SK-N-SH treated with all-trans-retinoic acid at 6 μM for 48 hours (cell line): Measurements from ENCODE around the gene SIRPA.

Experiments used
- ARNTL ChIP-seq: fragments of 450-650 bp; formaldehyde crosslinking; IDR thresholded peaks from 2 replicates; pipeline ENCODE4 v1.5.0; 2020; ENCODE audit warnings: low read depth, mild to moderate bottlenecking, moderate library complexity, borderline replicate concordance
- TCF4 ChIP-seq: fragments of 250-450 bp; sonication (Bioruptor Pico); IDR thresholded peaks from 2 replicates; pipeline ENCODE4 v1.8.0; 2021; ENCODE audit warnings: mild to moderate bottlenecking, moderate library complexity, borderline replicate concordance
- ZNF565 ChIP-seq: fragments of 450-650 bp; formaldehyde crosslinking; conservative IDR thresholded peaks from 2 replicates; pipeline ENCODE4 v1.5.0; 2020; ENCODE audit warnings: low read depth, mild to moderate bottlenecking, moderate library complexity
- ZNF8 ChIP-seq: fragments of 450-650 bp; formaldehyde crosslinking; IDR thresholded peaks from 2 replicates; pipeline ENCODE4 v1.5.0; 2020; ENCODE audit warnings: mild to moderate bottlenecking, moderate library complexity
- TF ChIP-seq, protein P1 (sequence below): fragments of 250-450 bp; sonication (Bioruptor Pico); IDR thresholded peaks from 2 replicates; pipeline ENCODE4 v1.5.1; 2020; ENCODE audit warnings: low read depth, mild to moderate bottlenecking, moderate library complexity
- TF ChIP-seq, protein P2 (sequence below): fragments of 250-450 bp; sonication (Bioruptor Pico); IDR thresholded peaks from 2 replicates; pipeline ENCODE4 v1.8.0; 2020; ENCODE audit warnings: mild to moderate bottlenecking, moderate library complexity, borderline replicate concordance

DNA sequence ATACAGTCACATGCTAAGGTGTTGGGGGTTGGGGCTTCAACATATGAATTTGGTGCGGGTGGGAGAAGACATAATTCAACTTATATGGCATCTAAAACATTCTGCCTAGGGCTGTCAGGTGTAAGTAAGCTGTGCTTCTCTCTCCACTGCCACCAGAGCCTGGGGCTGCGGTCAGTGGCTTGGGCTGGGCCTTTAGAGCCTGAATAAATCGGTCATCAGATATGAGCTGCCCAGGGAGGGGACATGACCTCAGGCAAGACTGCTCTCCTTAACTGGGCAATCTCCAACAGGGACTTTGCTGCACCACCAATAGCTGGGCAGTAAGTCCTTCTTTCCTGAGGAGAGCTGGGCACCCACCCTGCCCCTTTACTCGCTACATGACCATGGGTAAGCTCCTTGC lies 24.9 kb upstream of the SIRPA start:
- no peak for TF ChIP-seq ZNF8
- no peak for TF ChIP-seq ARNTL (CRISPR knock-in tag)
- TF ChIP-seq ZNF565 (CRISPR knock-in tag) = no peak
- TF ChIP-seq TCF4 = no peak
- TF ChIP-seq, protein P1, sequence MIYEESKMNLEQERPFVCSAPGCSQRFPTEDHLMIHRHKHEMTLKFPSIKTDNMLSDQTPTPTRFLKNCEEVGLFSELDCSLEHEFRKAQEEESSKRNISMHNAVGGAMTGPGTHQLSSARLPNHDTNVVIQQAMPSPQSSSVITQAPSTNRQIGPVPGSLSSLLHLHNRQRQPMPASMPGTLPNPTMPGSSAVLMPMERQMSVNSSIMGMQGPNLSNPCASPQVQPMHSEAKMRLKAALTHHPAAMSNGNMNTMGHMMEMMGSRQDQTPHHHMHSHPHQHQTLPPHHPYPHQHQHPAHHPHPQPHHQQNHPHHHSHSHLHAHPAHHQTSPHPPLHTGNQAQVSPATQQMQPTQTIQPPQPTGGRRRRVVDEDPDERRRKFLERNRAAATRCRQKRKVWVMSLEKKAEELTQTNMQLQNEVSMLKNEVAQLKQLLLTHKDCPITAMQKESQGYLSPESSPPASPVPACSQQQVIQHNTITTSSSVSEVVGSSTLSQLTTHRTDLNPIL (CRISPR knock-in tag) = no peak
- TF ChIP-seq, protein P2, sequence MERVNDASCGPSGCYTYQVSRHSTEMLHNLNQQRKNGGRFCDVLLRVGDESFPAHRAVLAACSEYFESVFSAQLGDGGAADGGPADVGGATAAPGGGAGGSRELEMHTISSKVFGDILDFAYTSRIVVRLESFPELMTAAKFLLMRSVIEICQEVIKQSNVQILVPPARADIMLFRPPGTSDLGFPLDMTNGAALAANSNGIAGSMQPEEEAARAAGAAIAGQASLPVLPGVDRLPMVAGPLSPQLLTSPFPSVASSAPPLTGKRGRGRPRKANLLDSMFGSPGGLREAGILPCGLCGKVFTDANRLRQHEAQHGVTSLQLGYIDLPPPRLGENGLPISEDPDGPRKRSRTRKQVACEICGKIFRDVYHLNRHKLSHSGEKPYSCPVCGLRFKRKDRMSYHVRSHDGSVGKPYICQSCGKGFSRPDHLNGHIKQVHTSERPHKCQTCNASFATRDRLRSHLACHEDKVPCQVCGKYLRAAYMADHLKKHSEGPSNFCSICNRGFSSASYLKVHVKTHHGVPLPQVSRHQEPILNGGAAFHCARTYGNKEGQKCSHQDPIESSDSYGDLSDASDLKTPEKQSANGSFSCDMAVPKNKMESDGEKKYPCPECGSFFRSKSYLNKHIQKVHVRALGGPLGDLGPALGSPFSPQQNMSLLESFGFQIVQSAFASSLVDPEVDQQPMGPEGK = no peak
